ENCODE results near the gene C12orf60.

The C12orf60 gene

DNA sequence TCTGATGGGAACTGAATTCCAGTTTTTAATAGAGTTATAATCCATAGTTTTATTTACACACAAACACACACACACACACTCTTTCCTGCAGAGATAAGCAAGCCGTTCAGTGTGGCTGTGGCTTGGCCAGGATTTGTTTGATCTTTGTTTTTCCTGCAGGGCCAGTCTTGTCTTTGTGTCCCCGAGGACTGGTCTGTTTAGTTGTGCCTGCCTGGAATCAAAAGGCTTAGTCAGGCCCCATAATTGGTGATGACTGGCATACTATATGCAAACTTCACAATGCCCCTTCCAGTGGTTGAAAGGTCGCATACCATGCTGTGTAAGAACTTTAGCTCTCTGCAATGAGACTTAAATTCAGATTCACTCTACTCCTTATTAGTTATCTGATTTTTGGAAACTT is 26.2 kb upstream of the C12orf60 start:
- DNase-seq: no peak

DNA sequence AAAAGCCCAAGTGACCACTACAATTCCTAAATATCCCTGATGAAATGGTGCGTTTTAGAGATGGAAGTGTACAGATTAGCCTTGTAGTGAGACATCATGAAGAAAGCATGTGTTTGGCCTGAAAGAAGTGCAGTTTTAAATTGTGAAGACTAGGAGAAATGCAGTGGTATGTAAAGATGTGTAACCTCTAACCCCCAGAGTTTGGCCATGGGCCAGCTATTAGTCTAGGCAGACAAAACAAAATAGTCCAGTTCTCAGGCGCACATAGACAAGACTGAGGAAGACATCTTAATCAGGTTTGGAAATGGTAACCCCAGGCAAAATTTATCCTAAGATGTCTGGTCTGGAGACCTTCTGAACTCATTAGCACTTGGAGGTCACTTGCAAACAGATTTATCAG is 23.6 kb upstream of the C12orf60 start:
- DNase-seq: no peak

DNA sequence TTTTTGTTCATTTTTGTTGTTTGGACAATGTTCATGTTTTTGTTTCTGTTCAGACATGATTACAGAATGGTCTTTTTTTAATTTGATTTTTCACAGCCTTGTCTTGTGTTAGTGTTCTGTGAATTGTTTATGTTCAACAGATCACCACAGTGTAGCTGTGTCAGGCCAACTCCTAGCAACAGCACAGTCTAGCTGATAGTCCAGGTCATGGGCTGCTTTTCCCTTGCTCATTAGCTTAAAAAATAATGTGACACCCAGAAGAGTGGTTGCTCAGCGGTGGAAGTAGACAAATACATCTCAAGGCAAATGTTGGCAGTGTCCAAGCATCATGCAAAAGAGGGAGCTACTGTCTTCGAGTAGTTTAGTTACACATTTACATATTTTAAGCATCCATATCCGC is 22.6 kb upstream of the C12orf60 start:
- DNase-seq: no peak

DNA sequence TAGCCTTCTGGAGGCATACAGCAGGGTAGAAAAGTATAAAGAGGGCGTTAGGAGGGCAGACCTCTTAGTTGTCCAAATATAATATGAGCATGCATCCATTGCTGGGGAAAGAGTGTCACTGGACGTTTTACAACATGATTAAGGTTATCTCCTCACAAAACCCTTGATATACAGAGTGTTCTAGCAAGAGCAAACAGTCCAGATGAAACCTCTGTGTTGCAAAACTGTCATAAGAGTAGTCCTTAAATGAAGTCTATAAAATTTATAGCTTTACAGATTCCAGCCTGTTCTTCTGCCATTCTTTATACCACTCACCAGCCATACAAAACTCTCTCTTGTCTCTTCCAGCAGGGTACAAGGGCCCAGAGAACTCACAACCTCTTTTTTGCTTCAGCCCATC is 21.9 kb upstream of the C12orf60 start:
- DNase-seq: no peak

DNA sequence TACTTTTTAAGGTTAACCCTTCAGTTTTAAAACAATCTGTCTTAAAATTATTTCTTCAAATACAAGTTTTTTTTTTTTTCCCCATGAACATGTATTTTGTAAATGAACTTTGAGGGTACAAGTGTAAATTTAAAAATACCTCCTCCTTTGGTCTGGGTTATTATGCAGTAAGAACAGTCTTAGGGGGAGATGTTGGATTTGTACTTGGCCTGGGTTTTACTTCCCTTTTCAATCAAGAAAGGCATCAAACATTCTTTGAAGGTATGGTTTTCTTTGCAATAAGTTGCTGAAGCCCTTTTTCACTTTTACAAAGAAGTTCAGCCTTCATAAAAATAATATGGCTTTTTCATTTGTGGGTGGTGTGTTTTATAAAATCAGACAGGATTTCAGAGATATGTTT is 20.7 kb upstream of the C12orf60 start:
- DNase-seq: no peak

DNA sequence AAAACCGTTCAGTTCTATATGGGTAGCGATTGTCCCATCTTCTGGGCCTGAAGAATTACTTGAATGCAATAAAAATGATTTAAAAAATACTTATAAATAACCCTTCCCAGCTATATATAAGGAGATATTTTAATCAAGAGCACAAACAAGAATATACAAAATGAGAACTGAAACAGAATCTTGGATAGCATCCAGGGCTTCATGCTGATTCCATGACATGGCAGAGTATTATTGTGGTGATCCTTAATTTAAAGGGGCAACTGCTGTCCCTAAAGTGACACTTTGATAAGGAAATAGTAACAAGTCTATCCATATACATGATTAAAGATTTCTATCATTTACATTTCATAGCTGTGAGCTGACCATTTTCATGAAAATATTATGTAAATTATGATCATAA is 19.0 kb upstream of the C12orf60 start:
- no peak for DNase-seq

DNA sequence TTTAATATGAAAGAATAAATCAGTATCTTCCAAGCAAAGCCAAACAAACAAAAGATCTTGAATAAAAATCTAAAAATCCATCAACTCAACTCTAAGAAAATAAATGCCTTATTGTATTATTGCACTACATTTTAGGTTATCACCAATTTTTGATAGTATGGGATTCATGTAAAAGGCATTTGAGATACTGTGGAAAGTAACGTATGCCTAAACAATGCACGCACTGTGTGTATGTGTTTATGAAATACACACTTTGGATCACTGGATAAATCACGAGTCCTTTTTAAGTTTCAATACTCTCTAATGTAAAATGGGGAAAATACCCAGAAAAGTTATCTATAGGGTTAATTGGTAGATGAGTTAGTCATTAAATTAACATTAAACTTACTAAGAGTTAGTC is 17.9 kb upstream of the C12orf60 start:
- no peak for DNase-seq

DNA sequence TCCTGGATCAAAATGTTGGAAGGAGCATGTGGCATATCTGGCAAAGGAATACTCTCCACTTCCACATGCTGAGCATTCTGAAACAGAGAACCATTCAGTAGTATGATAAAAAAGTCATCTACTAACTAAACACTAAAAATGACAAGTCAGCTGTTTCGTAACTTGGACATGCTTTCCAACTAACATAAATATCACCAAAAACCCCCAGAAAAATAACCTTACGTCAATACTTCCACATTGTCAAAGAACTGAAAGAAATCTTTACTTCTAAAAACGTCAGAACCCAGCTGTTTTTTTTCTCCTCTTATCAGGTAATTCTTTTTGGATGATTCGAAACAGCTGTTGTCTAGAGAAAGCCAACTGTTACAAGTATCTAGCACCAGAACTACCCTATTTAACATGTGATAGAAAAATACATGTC is 8.4 kb upstream of the C12orf60 start:
- no peak for DNase-seq

DNA sequence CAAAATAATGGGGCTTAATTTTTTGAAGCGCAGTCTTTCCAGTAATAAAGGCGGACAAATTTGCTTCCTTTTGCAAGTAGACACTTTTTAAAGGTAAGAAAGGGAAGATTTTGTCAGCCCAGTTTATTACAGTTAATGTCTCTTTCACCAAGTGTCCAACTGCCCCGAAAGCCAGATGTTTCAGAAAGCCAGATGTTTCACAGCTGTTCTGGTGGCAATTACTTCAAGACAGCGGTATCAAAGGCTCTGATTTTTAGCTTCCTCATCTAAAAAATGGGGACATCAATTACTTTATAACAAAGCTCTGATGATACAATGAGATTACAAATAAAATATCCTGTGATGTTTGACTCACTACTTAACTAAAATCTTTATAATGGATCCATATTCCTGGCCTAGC is 1.2 kb upstream of the C12orf60 start:
- DNase-seq: no peak

DNA sequence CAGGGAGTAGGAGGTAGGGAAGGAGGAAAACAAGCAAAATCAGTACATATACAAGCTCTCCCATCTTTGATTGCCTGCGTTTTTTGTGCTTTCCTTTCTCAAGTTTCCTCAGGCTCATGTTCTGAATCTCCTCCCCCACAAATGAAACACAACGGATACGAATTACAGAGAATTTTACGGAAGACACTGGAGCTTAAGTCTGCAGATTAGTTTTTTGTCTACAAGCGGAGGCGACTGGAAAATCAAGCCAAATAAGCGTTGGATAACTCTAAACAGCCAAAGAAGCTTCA is 804 bp upstream of the C12orf60 start:
- DNase-seq: no peak

DNA sequence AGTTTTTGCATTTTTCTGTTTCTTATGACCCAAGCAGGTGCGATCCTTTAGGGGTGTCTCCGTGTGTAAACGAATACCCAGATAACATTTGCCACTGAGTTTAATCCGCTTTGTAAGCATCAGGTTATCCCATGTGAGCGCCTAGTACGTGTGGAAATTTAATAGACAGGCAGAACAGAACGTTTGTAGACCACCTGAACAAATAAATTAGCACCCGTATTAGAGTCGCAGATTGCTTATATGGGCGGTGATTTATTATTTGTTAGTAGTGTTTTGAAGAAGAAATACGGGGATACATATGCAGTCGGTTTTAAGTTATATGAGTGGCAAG is 325 bp downstream of the C12orf60 start:
- DNase-seq: peak; percentile 52

DNA sequence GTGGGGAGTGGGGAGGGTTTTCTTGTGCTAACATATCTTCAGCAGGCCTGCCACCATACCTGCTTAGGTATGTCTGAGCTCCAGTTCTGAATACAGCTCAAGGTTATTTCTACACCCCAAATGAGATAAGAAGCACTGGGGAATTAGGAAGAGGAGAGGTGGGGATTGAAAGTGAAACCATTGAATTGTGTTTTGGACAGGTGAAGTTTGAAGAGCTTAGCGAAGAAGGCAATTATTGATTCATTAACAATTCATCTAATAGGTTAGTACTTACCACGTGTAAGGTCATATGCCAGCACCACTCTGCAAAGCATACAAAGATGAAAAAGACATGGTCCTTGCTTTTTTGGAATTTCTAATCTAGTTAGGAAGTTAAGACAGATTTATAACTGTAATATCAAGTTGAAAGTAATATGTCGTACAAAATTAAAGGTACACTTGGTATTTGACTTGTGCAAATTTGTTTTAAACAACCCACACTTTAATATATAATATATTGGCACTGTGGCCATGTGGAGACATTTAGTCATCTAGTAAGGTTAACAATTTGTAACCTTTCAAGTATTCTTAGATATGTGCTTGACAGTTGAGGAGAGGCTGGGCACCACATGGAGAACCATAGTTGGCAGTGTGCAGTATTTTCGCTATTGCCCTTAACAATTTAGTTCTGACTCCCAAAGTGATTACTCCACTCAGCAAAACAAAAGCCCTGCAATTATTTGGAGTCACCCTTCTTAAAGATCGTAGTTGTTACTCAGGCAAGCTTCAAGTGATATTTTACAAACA is 6.9 kb downstream of the C12orf60 start:
- no peak for DNase-seq

DNA sequence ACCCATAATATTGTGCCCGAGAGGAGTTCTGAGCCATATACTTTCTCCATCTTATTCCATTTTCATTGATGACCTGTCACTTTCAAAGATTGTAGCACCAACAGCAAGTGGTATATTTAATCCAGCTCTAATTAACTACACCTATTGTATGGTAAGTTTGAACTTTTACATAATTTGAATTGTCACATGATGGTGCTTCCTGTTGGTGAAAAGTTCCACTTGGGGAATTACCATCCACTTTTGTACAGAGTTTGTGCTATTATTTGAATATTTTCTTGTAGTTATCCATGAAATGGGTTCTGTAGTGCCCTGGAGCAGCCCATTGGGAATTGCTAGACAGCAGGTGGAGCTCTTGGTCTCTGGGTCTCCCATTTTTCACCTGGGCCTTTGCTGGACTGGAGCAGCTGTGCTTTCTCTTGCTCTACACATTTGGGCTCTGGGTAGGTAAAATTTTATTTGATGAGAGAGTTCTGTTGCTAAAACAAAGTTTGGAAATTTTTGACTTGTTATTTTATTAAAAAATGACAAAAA is 7.5 kb downstream of the C12orf60 start:
- DNase-seq: no peak

DNA sequence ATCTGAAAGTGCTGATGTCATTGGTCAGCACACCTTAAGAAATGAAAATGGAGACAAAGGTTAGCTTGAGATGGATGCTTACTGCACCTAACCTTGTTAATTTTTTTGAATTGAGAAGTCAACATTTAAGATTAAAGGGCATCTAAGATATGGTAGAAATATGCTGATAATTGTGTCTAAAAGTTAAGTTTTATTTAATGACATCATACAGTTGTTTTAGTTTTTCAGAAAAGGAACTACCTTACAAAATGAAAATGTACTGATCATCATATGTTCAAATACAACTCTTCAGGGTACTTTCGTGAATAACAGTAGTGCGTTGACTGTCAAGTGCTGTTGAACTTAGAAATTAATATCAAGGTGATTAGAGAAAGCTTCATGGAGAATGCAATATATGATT is 8.0 kb downstream of the C12orf60 start:
- no peak for DNase-seq

DNA sequence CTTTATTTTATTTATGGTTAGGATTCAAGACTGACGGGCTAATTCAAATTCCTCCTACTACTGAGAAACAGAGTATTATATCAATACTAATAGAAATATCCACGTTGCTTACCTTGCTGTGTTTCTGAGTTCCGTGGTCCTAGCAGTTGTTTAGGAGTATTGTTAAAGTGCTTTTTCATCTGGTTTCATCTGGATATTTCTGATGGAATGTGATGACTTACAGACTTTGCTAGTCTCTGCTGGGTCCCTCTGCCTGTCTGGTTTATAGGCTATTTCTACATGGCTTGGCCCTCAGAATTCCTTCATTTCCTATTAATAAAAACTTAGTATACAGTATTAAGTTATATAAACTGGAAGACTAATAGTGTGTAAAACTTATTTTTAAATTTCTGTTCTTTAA is 10.5 kb downstream of the C12orf60 start, which contains the start of gene SMCO3:
SMCO3 (minus strand) TSS at position 169 of the 400 bp plus-strand sequence. CDS start 7,502 bp downstream, outside the sequence.
- no peak for DNase-seq

DNA sequence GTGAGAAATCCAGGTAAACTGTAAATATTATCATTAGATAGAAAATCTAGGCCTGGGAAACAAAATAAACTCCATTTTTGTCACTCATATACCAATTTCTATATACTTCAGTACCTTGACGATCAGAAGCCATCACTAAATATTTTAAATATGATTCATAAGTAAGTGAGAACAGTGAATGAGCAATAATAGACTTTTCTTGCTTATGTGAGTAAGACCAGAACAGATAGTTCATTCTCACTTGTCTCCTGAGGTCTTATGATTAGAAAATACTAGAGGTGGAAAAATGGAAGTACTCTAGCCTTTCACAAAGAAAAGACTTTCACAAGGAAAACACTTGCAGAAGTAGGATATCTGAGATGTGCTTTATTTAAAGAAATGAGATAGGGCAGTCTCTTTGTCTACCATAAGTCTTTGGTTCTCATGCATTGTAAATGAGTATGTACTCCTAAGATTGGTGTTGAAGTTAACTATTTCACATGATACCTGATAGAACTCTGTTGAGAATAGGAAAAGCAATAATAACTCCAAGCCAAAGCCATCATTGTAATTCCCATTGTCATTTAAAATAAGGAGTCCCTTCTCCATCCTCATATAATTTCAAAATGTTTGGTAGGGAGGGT is 20.7 kb downstream of the C12orf60 start:
- no peak for DNase-seq

DNA sequence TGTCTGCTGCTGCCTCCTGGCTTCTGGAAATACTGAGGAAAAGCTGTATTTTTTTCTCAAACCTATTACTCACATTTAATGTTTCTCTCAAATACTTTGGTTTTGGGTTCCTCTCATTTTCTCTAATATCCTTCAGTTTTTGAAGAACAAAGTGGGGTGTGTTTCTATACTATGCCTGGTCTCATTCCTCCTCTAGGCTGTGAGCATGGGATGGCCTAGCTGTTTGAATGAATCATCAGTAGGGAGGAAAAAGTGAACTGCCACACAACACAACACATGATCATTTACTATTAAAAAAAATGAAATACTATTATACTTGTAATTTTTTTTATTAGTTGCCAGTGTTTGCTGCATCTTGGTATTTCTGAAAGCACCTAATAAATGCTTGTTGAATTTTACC is 21.8 kb downstream of the C12orf60 start:
- no peak for DNase-seq

DNA sequence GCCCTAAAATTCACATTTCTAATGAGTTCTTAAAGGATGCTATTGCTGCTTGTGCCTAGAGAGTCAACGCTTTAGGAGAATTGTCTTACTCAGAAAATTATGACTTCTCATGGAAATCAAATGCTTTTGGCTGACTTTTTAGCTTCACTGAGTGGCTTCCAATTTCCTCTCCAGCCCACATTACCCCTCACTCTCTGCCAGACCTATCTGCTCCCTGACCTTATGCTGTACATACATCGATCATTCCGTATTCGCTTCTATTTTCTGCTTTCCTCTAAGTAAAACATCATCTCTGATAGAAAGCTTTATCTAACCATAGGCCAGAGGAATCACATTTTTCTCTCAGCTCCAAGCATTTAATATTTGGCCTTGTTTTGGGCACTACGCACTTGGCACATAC is 23.0 kb downstream of the C12orf60 start:
- no peak for DNase-seq

DNA sequence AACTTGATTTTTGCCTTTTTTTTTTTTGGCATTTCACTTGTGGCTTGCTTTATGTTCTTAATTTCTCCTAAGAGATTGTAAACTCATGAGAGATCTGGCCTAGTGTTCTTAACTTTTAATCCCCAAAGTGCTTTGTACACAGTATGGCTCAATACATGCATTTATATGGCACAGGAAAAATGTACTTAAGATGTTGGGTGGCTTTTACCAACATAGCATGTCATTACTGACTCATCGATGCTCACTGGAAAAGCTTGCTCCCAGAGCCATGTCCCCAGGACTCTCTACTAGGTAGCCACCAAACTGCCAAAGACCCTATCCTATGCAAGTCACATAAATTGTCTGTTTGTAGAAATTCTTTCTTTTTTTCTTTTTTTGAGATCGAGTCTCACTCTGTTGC is 23.6 kb downstream of the C12orf60 start:
- no peak for DNase-seq

DNA sequence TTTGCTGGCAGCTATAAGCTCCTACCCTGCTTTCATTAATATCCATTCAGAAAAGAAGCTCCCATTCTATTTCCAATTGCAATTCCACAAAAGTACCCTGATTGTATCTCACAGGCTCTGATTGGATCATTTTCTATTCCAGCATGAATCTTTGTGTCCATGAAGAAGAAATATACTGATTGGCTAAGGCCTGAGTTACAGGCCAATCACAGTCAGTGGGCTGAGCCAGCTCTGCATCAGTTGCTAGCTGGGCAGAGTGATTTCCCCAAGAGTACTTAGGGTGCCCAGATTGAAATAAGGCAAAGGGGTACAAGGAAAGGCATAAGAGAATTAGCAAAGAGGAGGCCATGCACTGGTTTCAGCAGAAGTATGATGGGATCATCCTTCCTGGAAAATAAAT is 25.4 kb downstream of the C12orf60 start:
- no peak for DNase-seq

DNA sequence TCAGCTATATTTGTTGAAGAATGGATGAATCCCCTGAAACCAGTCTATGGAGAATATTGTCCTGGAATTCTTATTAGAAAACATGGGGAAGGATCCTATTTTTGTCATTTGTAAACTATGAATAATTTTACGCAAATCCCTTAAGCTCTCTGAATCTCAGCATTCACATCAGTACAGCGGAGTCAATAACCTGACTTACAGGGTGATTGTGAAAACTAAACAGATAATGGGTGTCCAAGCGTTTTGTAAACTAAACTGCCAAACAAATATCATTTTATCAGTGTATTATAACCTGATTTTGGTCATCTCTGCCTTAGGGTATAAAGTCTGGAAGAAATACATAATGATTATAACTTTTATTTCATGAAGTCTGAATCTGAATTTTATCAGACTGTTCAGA is 29.9 kb downstream of the C12orf60 start:
- DNase-seq: no peak

DNA sequence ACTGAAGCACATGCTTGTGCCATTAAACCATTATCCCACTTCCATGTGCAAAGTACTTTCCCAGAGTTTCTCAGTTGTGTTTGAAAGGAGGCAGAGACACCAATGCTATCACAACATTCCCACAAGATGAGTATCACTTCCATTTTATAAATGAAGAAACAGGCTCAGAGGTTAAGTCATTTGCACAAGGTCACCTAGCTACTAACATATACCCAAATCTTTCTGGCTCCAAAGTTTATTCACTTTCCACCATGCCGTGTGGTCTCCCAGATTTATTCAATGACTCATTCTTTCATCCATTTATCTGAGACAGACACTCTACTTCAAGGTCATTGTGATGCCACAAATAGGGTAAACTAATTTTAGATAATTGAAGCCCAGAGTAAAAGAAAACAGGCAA is 30.5 kb downstream of the C12orf60 start:
- DNase-seq: no peak

DNA sequence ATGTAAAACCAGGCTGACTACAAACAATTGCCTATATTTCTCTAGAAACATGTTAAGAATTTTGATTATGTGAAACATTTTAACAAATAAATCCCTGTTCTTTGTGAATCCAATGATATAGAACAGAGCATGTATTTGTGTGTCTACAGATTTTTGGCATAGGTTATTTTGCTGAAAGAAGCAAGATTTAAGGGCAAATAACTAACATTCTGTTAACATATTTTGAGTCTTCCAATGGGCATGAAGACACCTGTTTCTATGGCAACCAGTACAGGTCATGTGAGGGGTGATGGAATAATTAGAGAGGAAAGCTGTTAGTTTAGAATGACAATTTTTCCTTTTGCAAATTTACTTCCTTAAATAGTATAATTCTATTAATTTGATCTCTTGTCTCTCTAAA is 31.0 kb downstream of the C12orf60 start:
- DNase-seq: no peak

DNA sequence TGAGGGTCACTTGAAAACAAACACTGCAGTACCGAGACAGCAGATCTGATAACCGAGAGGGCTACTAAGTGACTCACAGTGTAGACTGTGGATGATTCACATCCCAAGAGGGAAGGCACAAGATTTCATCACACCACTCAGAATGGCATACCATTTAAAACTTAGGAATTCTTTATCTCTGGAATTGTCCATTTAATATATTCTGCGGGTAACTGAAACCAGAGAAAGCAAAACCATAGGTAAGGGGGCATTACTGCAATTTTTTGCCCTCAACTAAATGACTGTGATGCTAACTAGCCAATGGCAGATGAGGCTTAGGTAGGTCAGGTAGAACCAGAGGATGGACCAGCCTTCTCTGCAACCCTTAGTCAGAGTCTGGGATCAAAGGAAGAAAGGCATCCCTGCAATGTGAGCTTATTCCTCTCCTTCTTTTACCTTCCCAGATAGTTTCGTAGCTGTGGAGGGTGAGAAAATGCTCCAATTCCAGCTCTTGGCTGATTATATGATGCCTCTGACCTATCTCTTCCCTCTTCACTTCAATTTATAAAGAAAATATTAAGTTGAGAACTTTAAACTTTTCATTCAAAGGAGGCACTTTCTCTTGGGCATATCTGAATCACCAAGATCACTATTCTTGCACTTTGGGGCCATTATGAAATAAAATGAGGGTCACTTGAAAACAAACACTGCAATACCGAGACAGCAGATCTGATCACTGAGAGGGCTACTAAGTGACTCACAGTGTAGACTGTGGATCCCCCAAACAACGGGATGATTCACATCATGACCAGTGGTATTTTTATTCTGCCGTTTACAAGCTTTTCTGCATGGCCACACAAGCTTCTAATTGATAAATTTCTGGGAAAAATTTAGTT is 33.1 kb downstream of the C12orf60 start:
- DNase-seq: no peak

All from DMS 273 treated with DMSO at 0.1 percent for 48 hours (cell line).